PFSK-1 (cell line): ENCODE data around the gene RBM8A.

Experiments used
- POLR2AphosphoS5 ChIP-seq: IDR thresholded peaks from 2 replicates; pipeline ENCODE4 v1.6.1; 2012; ENCODE audit warnings: low read depth, mild to moderate bottlenecking, control low read depth, low read length, moderate library complexity
- REST ChIP-seq, 2 experiments: IDR thresholded peaks; 2 replicates each; pipeline versions ENCODE4 v1.6.1 to v1.8.0; 2011 to 2012; ENCODE audit warnings: low read depth in 2 of 2, low read length in 2 of 2, control low read depth in 1 of 2, inconsistent platforms in 1 of 2, mild to moderate bottlenecking in 1 of 2, moderate library complexity in 1 of 2; ENCODE audit not compliant: insufficient read depth in 1 of 2
- SIN3A ChIP-seq: IDR thresholded peaks from 2 replicates; pipeline ENCODE4 v1.6.1; 2012; ENCODE audit warnings: mild to moderate bottlenecking, low read length, moderate library complexity, borderline replicate concordance; ENCODE audit not compliant: insufficient read depth

- TF ChIP-seq SIN3A (no peak), REST (IDR thresholded peaks at IDR 0.05; ENCODE audit: insufficient read depth in 1 of 2, low read depth in 2 of 2, low read length in 2 of 2) (no peak), POLR2AphosphoS5 (no peak)
These were observed 39.7 kb downstream of the RBM8A start for GRCh38 chr1:145887631-145888030.
